HepG2 (cell line): ENCODE results near the gene UQCR11. TPM values are rescaled to one million over a fixed set of nuclear protein-coding genes. Genes with fewer than 3 reads are reported as not detected.

ENCODE experiments used
- ATAC-seq: fragments of 200-7000 bp; cut with Tn5 transposase; 3 replicates; pipeline ENCODE4 v1.9.1; 2020; ENCODE audit warnings: mild to moderate bottlenecking, moderate library complexity
- BruUV-seq: library from RNA; stranded (reverse); fragments of 400-500 nt; replicated peaks from 2 replicates; lab custom pipeline; 2021; lab: Mats Ljungman, UMichigan
- CTCF ChIA-PET: fragments of 300-600 bp; formaldehyde crosslinking; extraction: SDS; loops from one replicate; lab custom pipeline; 2021; ENCODE audit warnings: low total read pairs, inconsistent platforms, low intra/inter-chr PET ratio; lab: Yijun Ruan, JAX
- POLR2A ChIA-PET: fragments of 350-600 bp; sonication (Branson Sonifier 250); formaldehyde crosslinking; loops from one replicate; lab custom pipeline; 2020; ENCODE audit warnings: antibody characterized with exemption, inconsistent platforms; lab: Yijun Ruan, JAX
- DNase-seq: peaks from one replicate; pipeline ENCODE4 v3.0.0-alpha.2; 2015; ENCODE audit warnings: low spot score
- FAIRE-seq: peaks from 3 replicates; lab custom pipeline; 2011; peaks lifted over from hg19 to GRCh38; lab: Jason Lieb, UNC
- H2AFZ ChIP-seq: one replicate; pipeline ENCODE4 v1.6.1; 2011; ENCODE audit warnings: low read length, inconsistent platforms
- H3K27ac ChIP-seq: fragments of 300-600 bp; 3 replicates; pipeline ENCODE4 v1.8.0; 2011; ENCODE audit warnings: mixed run types, mild to moderate bottlenecking, mixed read lengths, low read length, inconsistent platforms; ENCODE audit not compliant: insufficient read depth; ENCODE audit errors: extremely low read length
- H3K27me3 ChIP-seq, 2 experiments: fragments of 200-600 bp in 1 of 2; 2 replicates in 1 of 2; 3 replicates in 1 of 2; pipeline versions ENCODE4 v1.6.0 to v1.8.0; 2011; ENCODE audit warnings: low read length in 2 of 2, mild to moderate bottlenecking in 2 of 2, moderate library complexity in 2 of 2, inconsistent platforms in 1 of 2; ENCODE audit not compliant: insufficient read depth in 2 of 2, control insufficient read depth in 1 of 2
- H3K36me3 ChIP-seq, 2 experiments: fragments of 200-600 bp in 1 of 2; replicated peaks in 1 of 2; 2 replicates in 1 of 2; 3 replicates in 1 of 2; pipeline versions ENCODE4 v1.5.1 to v1.8.0; 2011; ENCODE audit warnings: low read length in 2 of 2, inconsistent platforms in 1 of 2; ENCODE audit not compliant: insufficient read depth in 2 of 2, control insufficient read depth in 1 of 2
- H3K4me1 ChIP-seq: 2 replicates; pipeline ENCODE4 v1.5.1; 2012; ENCODE audit warnings: low read length, inconsistent platforms; ENCODE audit not compliant: insufficient read depth
- H3K4me2 ChIP-seq: 2 replicates; pipeline ENCODE4 v1.6.0; 2011; ENCODE audit warnings: low read depth, low read length, inconsistent platforms
- H3K4me3 ChIP-seq, 3 experiments: fragments of 200-600 bp in 1 of 3; sonication (generic), shearing (Covaris generic) in 1 of 3; replicated peaks in 1 of 3; 2 replicates each; pipeline ENCODE4 v1.5.1; 2011 to 2016; ENCODE audit warnings: low read length in 3 of 3, inconsistent platforms in 2 of 3, low read depth in 2 of 3, mild to moderate bottlenecking in 2 of 3, control low read depth in 1 of 3, mixed read lengths in 1 of 3; ENCODE audit not compliant: insufficient read depth in 1 of 3
- H3K79me2 ChIP-seq: one replicate; pipeline ENCODE4 v1.6.1; 2011; ENCODE audit warnings: low read length, inconsistent platforms; ENCODE audit not compliant: insufficient read depth
- H3K9ac ChIP-seq: 2 replicates; pipeline ENCODE4 v1.6.0; 2011; ENCODE audit warnings: mild to moderate bottlenecking, low read depth, low read length, inconsistent platforms; ENCODE audit not compliant: insufficient read depth
- H3K9me3 ChIP-seq: 2 replicates; pipeline ENCODE4 v1.5.1; 2012; ENCODE audit warnings: mild to moderate bottlenecking, low read length
- H4K20me1 ChIP-seq: 2 replicates; pipeline ENCODE4 v1.6.0; 2011; ENCODE audit warnings: inconsistent platforms, mild to moderate bottlenecking, low read length, moderate library complexity; ENCODE audit not compliant: insufficient read depth
- AKAP8 ChIP-seq: sonication (generic); formaldehyde crosslinking; IDR thresholded peaks from 2 replicates; pipeline ENCODE4 v1.5.1; 2020; ENCODE audit warnings: mild to moderate bottlenecking, missing genetic modification reagents
- HMGA1 ChIP-seq: sonication (generic); formaldehyde crosslinking; conservative IDR thresholded peaks from 2 replicates; pipeline ENCODE4 v1.4.0; 2020; ENCODE audit warnings: missing genetic modification reagents
- RFX1 ChIP-seq: fragments of 450-650 bp; IDR thresholded peaks from 2 replicates; pipeline ENCODE4 v1.6.1; 2017
- RXRA ChIP-seq: sonication (generic); formaldehyde crosslinking; IDR thresholded peaks from 2 replicates; pipeline ENCODE4 v1.5.1; 2020; ENCODE audit warnings: missing genetic modification reagents
- SMARCE1 ChIP-seq: fragments of 450-650 bp; IDR thresholded peaks from 2 replicates; pipeline ENCODE4 v1.6.1; 2017; ENCODE audit warnings: borderline replicate concordance
- THAP11 ChIP-seq: IDR thresholded peaks from 2 replicates; pipeline ENCODE4 v1.6.1; 2016; ENCODE audit warnings: missing biosample characterization, missing genetic modification reagents
- ZBTB14 ChIP-seq: sonication (generic); formaldehyde crosslinking; IDR thresholded peaks from 2 replicates; pipeline ENCODE4 v1.4.0; 2020; ENCODE audit warnings: missing genetic modification reagents
- ZBTB43 ChIP-seq: sonication (generic); formaldehyde crosslinking; conservative IDR thresholded peaks from 2 replicates; pipeline ENCODE4 v1.4.0; 2020; ENCODE audit warnings: missing genetic modification reagents
- ZMYM2 ChIP-seq: sonication (generic); formaldehyde crosslinking; IDR thresholded peaks from 2 replicates; pipeline ENCODE4 v1.8.0; 2022; ENCODE audit warnings: mild to moderate bottlenecking, missing genetic modification reagents
- ZNF251 ChIP-seq: sonication (generic); formaldehyde crosslinking; IDR thresholded peaks from 2 replicates; pipeline ENCODE4 v1.9.0; 2021; ENCODE audit warnings: mild to moderate bottlenecking, missing genetic modification reagents
- ZNF496 ChIP-seq: sonication (generic); formaldehyde crosslinking; IDR thresholded peaks from 2 replicates; pipeline ENCODE4 v1.8.1; 2023; ENCODE audit warnings: mild to moderate bottlenecking, moderate library complexity, missing genetic modification reagents; ENCODE audit not compliant: insufficient replicate concordance
- ZNF557 ChIP-seq: sonication (generic); formaldehyde crosslinking; IDR thresholded peaks from 2 replicates; pipeline ENCODE4 v1.4.0; 2020; ENCODE audit warnings: missing genetic modification reagents
- WGBS: methylation state at CpG from one replicate; pipeline ENCODE4 v1.1.6; 2017; ENCODE audit warnings: low lambda C conversion rate; 5-methylcytosine and 5-hydroxymethylcytosine counted together
- in situ Hi-C: cut with HindIII; loops from 2 replicates; pipeline ENCODE4 v1.10.0; 2017; ENCODE audit warnings: low pct_unique_long_range_greater_than_20kb; ENCODE audit not compliant: extremely low pct_ligation_motif_present
- intact Hi-C: fragments of 100-400 bp; cut with micrococcal nuclease; formaldehyde crosslinking; loops from one replicate; pipeline ENCODE4 v1.10.0; 2022; ENCODE audit not compliant: unreplicated experiment
- polyA plus RNA-seq, 8 experiments: library from polyadenylated mRNA; depleted of rRNA in 3 of 8; stranded (reverse) in 7 of 8; unstranded in 1 of 8; fragments of >200 nt; fragmentation: Illumina TruSeq in 4 of 8; extraction: Trizol in 4 of 8; gene quantifications; 2 replicates each; pipeline versions ENCODE4 v1.2.1 to v1.2.3, GENCODE V29; 2011 to 2016; ENCODE audit warnings: low read depth in 4 of 8, missing spikeins in 1 of 8, mixed read lengths in 1 of 8; ENCODE audit not compliant: insufficient read depth in 1 of 8
- total RNA-seq, 5 experiments: library from RNA; depleted of rRNA; stranded (reverse); fragments of >200 nt; fragmentation: Illumina TruSeq; extraction: Trizol; gene quantifications; 2 replicates each; pipeline ENCODE4 v1.2.3, GENCODE V29; 2016; ENCODE audit warnings: low read depth in 1 of 5
- TF ChIP-seq, protein P1 (sequence below): sonication (generic); formaldehyde crosslinking; IDR thresholded peaks from 2 replicates; pipeline ENCODE4 v1.4.0; 2020; ENCODE audit warnings: missing genetic modification reagents
- TF ChIP-seq, protein P2 (sequence below): IDR thresholded peaks from 2 replicates; pipeline ENCODE4 v1.6.1; 2016; ENCODE audit warnings: low read depth, missing genetic modification reagents, missing compliant biosample characterization
- TF ChIP-seq, protein P3 (sequence below): sonication (generic); formaldehyde crosslinking; IDR thresholded peaks from 2 replicates; pipeline ENCODE4 v1.8.1; 2023; ENCODE audit warnings: mild to moderate bottlenecking, missing genetic modification reagents, borderline replicate concordance

The UQCR11 gene
- total and polyA plus RNA-seq, 2 of the 13 experiments (the other 11 are each of a cell fraction or from before 2014, with no cell fraction given), result 125 to 214 TPM

GRCh38 chr19:1609103-1609396, 3.8 kb upstream of the UQCR11 start:
- FAIRE-seq (no peak), DNase-seq (no peak), ATAC-seq (no peak)
- Histone ChIP-seq H3K27ac (no peak overlapping the region), H2AFZ (no peak overlapping the region), H3K4me2 (no peak overlapping the region), H4K20me1 (no peaks in the 10 kb centered on the region), H3K36me3 (peaks cover 11 to 21% of the 10 kb centered on the region in 2 experiments; a peak in 4 of 5 replicates), H3K4me1 (peaks cover 17% of the 10 kb centered on the region), H3K27me3 (no peaks in the 10 kb centered on the region; a peak in 1 of 5 replicates), H3K9ac (no peak overlapping the region), H3K9me3 (no peaks in the 10 kb centered on the region), H3K79me2 (peaks cover 12% of the 10 kb centered on the region), H3K4me3 (no peak overlapping the region)
- TF ChIP-seq THAP11 (CRISPR knock-in tag) (no peak), ZNF251 (CRISPR knock-in tag) (no peak), SMARCE1 (no peak), ZNF496 (CRISPR knock-in tag) (no peak), AKAP8 (CRISPR knock-in tag) (no peak), RFX1 (no peak), ZNF557 (CRISPR knock-in tag) (no peak), RXRA (no peak), HMGA1 (CRISPR knock-in tag) (no peak), ZBTB14 (CRISPR knock-in tag) (no peak), ZMYM2 (CRISPR knock-in tag) (no peak), ZBTB43 (CRISPR knock-in tag) (no peak)
- TF ChIP-seq, protein P1, sequence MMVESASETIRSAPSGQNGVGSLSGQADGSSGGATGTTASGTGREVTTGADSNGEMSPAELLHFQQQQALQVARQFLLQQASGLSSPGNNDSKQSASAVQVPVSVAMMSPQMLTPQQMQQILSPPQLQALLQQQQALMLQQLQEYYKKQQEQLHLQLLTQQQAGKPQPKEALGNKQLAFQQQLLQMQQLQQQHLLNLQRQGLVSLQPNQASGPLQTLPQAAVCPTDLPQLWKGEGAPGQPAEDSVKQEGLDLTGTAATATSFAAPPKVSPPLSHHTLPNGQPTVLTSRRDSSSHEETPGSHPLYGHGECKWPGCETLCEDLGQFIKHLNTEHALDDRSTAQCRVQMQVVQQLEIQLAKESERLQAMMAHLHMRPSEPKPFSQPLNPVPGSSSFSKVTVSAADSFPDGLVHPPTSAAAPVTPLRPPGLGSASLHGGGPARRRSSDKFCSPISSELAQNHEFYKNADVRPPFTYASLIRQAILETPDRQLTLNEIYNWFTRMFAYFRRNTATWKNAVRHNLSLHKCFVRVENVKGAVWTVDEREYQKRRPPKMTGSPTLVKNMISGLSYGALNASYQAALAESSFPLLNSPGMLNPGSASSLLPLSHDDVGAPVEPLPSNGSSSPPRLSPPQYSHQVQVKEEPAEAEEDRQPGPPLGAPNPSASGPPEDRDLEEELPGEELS (CRISPR knock-in tag), result no peak
- TF ChIP-seq, protein P2, sequence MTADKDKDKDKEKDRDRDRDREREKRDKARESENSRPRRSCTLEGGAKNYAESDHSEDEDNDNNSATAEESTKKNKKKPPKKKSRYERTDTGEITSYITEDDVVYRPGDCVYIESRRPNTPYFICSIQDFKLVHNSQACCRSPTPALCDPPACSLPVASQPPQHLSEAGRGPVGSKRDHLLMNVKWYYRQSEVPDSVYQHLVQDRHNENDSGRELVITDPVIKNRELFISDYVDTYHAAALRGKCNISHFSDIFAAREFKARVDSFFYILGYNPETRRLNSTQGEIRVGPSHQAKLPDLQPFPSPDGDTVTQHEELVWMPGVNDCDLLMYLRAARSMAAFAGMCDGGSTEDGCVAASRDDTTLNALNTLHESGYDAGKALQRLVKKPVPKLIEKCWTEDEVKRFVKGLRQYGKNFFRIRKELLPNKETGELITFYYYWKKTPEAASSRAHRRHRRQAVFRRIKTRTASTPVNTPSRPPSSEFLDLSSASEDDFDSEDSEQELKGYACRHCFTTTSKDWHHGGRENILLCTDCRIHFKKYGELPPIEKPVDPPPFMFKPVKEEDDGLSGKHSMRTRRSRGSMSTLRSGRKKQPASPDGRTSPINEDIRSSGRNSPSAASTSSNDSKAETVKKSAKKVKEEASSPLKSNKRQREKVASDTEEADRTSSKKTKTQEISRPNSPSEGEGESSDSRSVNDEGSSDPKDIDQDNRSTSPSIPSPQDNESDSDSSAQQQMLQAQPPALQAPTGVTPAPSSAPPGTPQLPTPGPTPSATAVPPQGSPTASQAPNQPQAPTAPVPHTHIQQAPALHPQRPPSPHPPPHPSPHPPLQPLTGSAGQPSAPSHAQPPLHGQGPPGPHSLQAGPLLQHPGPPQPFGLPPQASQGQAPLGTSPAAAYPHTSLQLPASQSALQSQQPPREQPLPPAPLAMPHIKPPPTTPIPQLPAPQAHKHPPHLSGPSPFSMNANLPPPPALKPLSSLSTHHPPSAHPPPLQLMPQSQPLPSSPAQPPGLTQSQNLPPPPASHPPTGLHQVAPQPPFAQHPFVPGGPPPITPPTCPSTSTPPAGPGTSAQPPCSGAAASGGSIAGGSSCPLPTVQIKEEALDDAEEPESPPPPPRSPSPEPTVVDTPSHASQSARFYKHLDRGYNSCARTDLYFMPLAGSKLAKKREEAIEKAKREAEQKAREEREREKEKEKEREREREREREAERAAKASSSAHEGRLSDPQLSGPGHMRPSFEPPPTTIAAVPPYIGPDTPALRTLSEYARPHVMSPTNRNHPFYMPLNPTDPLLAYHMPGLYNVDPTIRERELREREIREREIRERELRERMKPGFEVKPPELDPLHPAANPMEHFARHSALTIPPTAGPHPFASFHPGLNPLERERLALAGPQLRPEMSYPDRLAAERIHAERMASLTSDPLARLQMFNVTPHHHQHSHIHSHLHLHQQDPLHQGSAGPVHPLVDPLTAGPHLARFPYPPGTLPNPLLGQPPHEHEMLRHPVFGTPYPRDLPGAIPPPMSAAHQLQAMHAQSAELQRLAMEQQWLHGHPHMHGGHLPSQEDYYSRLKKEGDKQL (CRISPR knock-in tag), result no peak
- TF ChIP-seq, protein P3, sequence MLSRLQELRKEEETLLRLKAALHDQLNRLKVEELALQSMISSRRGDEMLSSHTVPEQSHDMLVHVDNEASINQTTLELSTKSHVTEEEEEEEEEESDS (CRISPR knock-in tag), result no peak
- no TSS peak for BruUV-seq
- WGBS, result 66% methylated on average over 10 of the region's 10 CpGs
- CTCF ChIA-PET, result no interaction called here
- intact Hi-C loops (loop anchor here (5.0 kb wide), 1 partner anchor 43 kb away; the partner anchor contains the start of gene TCF3), in situ Hi-C loops (no loop called here)
- POLR2A ChIA-PET, result no interaction called here
